Fibroblast of mammary gland (primary cell): ENCODE measurements around the gene ASB3.

Source experiments
- DNase-seq: peaks from one replicate; pipeline ENCODE4 v3.0.0-alpha.2; 2010; ENCODE audit warnings: low read depth
- H3K4me3 ChIP-seq: 2 replicates; pipeline ENCODE4 v1.5.1; 2011; ENCODE audit warnings: low read depth, mild to moderate bottlenecking, low read length, moderate library complexity; ENCODE audit not compliant: control insufficient read depth
- TF ChIP-seq, protein P1 (sequence below): conservative IDR thresholded peaks from 2 replicates; pipeline ENCODE4 v1.5.1; 2011; ENCODE audit warnings: low read depth, low read length, inconsistent platforms; ENCODE audit not compliant: control insufficient read depth, insufficient read depth

ASB3 gene

GRCh38 chr2:53697092-53697491 lies 89.7 kb downstream of the ASB3 start:
- DNase-seq: no peak
- TF ChIP-seq, protein P1, sequence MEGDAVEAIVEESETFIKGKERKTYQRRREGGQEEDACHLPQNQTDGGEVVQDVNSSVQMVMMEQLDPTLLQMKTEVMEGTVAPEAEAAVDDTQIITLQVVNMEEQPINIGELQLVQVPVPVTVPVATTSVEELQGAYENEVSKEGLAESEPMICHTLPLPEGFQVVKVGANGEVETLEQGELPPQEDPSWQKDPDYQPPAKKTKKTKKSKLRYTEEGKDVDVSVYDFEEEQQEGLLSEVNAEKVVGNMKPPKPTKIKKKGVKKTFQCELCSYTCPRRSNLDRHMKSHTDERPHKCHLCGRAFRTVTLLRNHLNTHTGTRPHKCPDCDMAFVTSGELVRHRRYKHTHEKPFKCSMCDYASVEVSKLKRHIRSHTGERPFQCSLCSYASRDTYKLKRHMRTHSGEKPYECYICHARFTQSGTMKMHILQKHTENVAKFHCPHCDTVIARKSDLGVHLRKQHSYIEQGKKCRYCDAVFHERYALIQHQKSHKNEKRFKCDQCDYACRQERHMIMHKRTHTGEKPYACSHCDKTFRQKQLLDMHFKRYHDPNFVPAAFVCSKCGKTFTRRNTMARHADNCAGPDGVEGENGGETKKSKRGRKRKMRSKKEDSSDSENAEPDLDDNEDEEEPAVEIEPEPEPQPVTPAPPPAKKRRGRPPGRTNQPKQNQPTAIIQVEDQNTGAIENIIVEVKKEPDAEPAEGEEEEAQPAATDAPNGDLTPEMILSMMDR: no peak
- H3K4me3 ChIP-seq: no peak overlapping the region

DNA sequence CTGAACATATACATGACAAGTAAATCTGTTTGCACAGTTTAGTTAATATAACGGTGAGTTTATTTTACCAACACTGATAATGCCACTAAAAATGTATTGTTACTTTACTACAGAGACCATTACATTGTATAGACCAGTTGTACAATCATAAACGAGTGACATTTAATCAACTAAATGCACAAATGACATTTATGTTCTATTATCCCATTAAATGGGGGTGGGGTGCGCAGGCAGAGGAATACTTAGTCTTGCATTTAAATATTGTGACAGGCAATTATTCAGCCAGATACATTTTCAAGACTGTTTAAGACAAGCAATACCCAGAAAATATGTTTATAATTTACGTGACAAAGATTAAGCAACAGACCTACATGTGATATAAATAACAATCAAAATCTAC lies 91.2 kb downstream of the ASB3 start:
- H3K4me3 ChIP-seq: no peak overlapping the region
- TF ChIP-seq, protein P1: no peak
- no peak for DNase-seq

GRCh38 chr2:53694096-53694771 lies 92.5 kb downstream of the ASB3 start:
- no peak overlapping the region for H3K4me3 ChIP-seq
- TF ChIP-seq, protein P1: no peak
- DNase-seq: no peak

DNA sequence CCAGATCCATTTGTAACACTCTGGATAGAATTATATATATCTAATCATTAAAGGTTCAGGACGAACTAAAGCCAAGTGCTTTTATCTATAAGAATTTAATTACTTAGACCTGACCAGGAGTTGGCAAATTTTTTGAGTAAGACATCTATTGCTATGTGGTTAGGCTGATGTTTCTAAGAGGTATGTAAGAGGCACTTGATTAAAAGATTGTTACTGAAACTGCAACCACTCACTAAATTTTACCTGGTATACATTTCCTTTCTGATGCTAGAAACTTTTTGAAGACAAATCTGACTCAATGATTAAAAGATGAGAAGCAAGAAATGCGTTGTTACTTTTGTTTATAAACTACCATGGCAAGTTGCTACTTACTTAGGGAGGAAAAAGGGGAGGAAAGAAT lies 95.9 kb downstream of the ASB3 start:
- TF ChIP-seq, protein P1: no peak
- no peak for DNase-seq
- H3K4me3 ChIP-seq: no peak overlapping the region

DNA sequence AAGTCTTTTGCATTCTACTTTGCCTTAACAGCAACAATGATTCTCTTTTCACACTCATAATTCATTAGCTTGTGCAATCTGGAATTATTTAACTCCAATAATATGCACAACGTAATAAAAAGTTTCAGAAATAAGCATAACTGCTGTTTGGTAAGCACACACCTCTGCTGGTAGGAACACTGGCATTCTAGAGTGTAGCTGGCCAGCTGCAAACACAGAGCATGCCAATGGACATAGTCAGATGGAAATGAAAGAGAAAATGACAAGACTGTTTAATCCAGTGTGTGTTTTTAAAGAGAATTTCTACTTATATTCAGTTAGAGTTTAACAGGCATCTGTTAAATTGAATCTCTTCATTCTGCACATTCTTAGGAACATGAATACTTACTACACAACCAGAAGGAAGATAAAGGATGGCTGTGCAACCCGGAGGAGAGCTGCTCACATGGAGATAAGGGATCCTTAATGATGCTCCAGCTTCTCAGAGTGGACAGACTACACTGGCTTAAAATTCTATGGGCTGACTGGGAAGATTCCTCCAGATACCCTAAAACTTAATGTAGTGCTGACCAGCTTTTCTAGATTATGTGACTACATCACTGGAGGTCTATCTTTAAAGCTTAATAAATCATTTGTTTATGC lies 113.8 kb downstream of the ASB3 start:
- TF ChIP-seq, protein P1: no peak
- DNase-seq: peak; percentile 27
- no peak overlapping the region for H3K4me3 ChIP-seq

DNA sequence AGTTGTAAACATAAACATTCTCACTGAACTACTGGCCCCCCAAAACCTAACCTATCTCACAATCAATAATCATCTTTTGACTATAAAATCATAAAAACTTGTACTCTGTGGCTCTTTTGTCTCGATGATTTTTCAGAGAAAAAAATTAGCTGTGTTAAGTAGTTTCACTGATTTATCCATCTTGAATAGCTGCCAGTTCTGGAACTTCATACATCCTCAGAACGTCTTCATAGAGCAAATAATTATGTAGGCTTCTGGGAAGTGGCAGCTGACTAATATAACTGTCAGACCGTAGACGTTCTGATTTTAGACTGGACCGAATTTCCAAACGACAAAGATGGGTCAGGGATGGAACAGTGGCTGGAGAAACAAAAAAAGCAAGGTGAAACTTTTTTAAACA lies 116.4 kb downstream of the ASB3 start:
- TF ChIP-seq, protein P1: no peak
- no peak overlapping the region for H3K4me3 ChIP-seq
- peak; percentile 56 for DNase-seq
